HepG2 (cell line): ENCODE results near the gene COQ9. TPM values are rescaled to one million over a fixed set of nuclear protein-coding genes. Genes with fewer than 3 reads are reported as not detected.

ENCODE experiments used
- ATM ChIP-seq: fragments of 450-650 bp; IDR thresholded peaks from 2 replicates; pipeline ENCODE4 v1.7.1; 2017; ENCODE audit warnings: mild to moderate bottlenecking, borderline replicate concordance
- CBX2 ChIP-seq, 2 experiments: fragments of 200-600 bp in 1 of 2; sonication (generic); formaldehyde crosslinking in 1 of 2; IDR thresholded peaks; 2 replicates each; pipeline versions ENCODE4 v1.7.0 to v1.8.1; 2018 to 2022; ENCODE audit warnings: low read depth in 2 of 2, low read length in 1 of 2, mild to moderate bottlenecking in 1 of 2, missing genetic modification reagents in 1 of 2
- CREM ChIP-seq, 2 experiments: sonication (generic) in 1 of 2; formaldehyde crosslinking in 1 of 2; IDR thresholded peaks; 2 replicates each; pipeline versions ENCODE4 v1.4.0 to v1.6.1; 2016 to 2020; ENCODE audit warnings: antibody characterized with exemption in 1 of 2, mild to moderate bottlenecking in 1 of 2, missing genetic modification reagents in 1 of 2
- CTCF ChIP-seq: sonication (generic); formaldehyde crosslinking; IDR thresholded peaks from 2 replicates; pipeline ENCODE4 v1.5.0; 2020; ENCODE audit warnings: mild to moderate bottlenecking, missing genetic modification reagents, moderate library complexity
- HOXA9 ChIP-seq: sonication (generic); formaldehyde crosslinking; IDR thresholded peaks from 2 replicates; pipeline ENCODE4 v1.8.1; 2022; ENCODE audit warnings: missing genetic modification reagents, mild to moderate bottlenecking, moderate library complexity, borderline replicate concordance
- KLF12 ChIP-seq: sonication (generic); formaldehyde crosslinking; IDR thresholded peaks from 2 replicates; pipeline ENCODE4 v1.4.0; 2020; ENCODE audit warnings: missing genetic modification reagents, borderline replicate concordance
- MTERF4 ChIP-seq: sonication (generic); formaldehyde crosslinking; IDR thresholded peaks from 2 replicates; pipeline ENCODE4 v1.8.0; 2023; ENCODE audit warnings: mild to moderate bottlenecking, missing genetic modification reagents
- MXI1 ChIP-seq: IDR thresholded peaks from 3 replicates; pipeline ENCODE4 v1.6.1; 2012; ENCODE audit warnings: low read depth, low read length, inconsistent platforms, borderline replicate concordance
- RFX5 ChIP-seq: IDR thresholded peaks from 2 replicates; pipeline ENCODE4 v1.6.1; 2011; ENCODE audit warnings: low read depth, low read length, improper control_type of control experiment
- RNF2 ChIP-seq: fragments of 450-650 bp; conservative IDR thresholded peaks from 2 replicates; pipeline ENCODE4 v1.6.1; 2016; ENCODE audit warnings: low read depth
- SIX4 ChIP-seq: sonication (generic); formaldehyde crosslinking; IDR thresholded peaks from 2 replicates; pipeline ENCODE4 v1.4.0; 2020; ENCODE audit warnings: missing genetic modification reagents
- SRY ChIP-seq: sonication (generic); formaldehyde crosslinking; IDR thresholded peaks from 2 replicates; pipeline ENCODE4 v1.8.0; 2022; ENCODE audit warnings: mild to moderate bottlenecking, missing genetic modification reagents
- TBL1XR1 ChIP-seq: fragments of 150-350 bp; IDR thresholded peaks from 2 replicates; pipeline ENCODE4 v1.6.1; 2014; ENCODE audit warnings: borderline replicate concordance, low read length; ENCODE audit not compliant: partially characterized antibody
- TOE1 ChIP-seq: sonication (generic); formaldehyde crosslinking; IDR thresholded peaks from 2 replicates; pipeline ENCODE4 v1.4.0; 2020; ENCODE audit warnings: mild to moderate bottlenecking, missing genetic modification reagents
- ZFP36 ChIP-seq: fragments of 150-350 bp; IDR thresholded peaks from 2 replicates; pipeline ENCODE4 v1.6.1; 2018; ENCODE audit warnings: borderline replicate concordance, low read length, low read depth; ENCODE audit not compliant: partially characterized antibody
- ZMYM4 ChIP-seq: sonication (generic); formaldehyde crosslinking; IDR thresholded peaks from 2 replicates; pipeline ENCODE4 v1.8.1; 2023; ENCODE audit warnings: mild to moderate bottlenecking, missing genetic modification reagents
- ZNF33A ChIP-seq: sonication (generic); formaldehyde crosslinking; IDR thresholded peaks from 2 replicates; pipeline ENCODE4 v1.5.1; 2020; ENCODE audit warnings: missing genetic modification reagents, mild to moderate bottlenecking, moderate library complexity, borderline replicate concordance
- ZNF562 ChIP-seq: sonication (generic); formaldehyde crosslinking; IDR thresholded peaks from 2 replicates; pipeline ENCODE4 v1.8.0; 2022; ENCODE audit warnings: missing genetic modification reagents, borderline replicate concordance
- ZNF569 ChIP-seq: sonication (generic); formaldehyde crosslinking; IDR thresholded peaks from 2 replicates; pipeline ENCODE4 v1.5.0; 2020; ENCODE audit warnings: mild to moderate bottlenecking, missing genetic modification reagents, moderate library complexity, borderline replicate concordance
- ZNF639 ChIP-seq: conservative IDR thresholded peaks from 2 replicates; pipeline ENCODE4 v1.6.1; 2018; ENCODE audit warnings: missing genetic modification reagents
- ZSCAN22 ChIP-seq: sonication (generic); formaldehyde crosslinking; IDR thresholded peaks from 2 replicates; pipeline ENCODE4 v1.4.0; 2020; ENCODE audit warnings: mild to moderate bottlenecking, missing genetic modification reagents
- polyA plus RNA-seq, 8 experiments: library from polyadenylated mRNA; depleted of rRNA in 3 of 8; stranded (reverse) in 7 of 8; unstranded in 1 of 8; fragments of >200 nt; fragmentation: Illumina TruSeq in 4 of 8; extraction: Trizol in 4 of 8; gene quantifications; 2 replicates each; pipeline versions ENCODE4 v1.2.1 to v1.2.3, GENCODE V29; 2011 to 2016; ENCODE audit warnings: low read depth in 4 of 8, missing spikeins in 1 of 8, mixed read lengths in 1 of 8; ENCODE audit not compliant: insufficient read depth in 1 of 8
- total RNA-seq, 5 experiments: library from RNA; depleted of rRNA; stranded (reverse); fragments of >200 nt; fragmentation: Illumina TruSeq; extraction: Trizol; gene quantifications; 2 replicates each; pipeline ENCODE4 v1.2.3, GENCODE V29; 2016; ENCODE audit warnings: low read depth in 1 of 5
- TF ChIP-seq, protein P1 (sequence below): fragments of 450-650 bp; IDR thresholded peaks from 2 replicates; pipeline ENCODE4 v1.6.1; 2016

COQ9 gene
- total and polyA plus RNA-seq, 2 of the 13 experiments (the other 11 are each of a cell fraction or from before 2014, with no cell fraction given): 57.5 to 108 TPM

- TF ChIP-seq, protein P1, sequence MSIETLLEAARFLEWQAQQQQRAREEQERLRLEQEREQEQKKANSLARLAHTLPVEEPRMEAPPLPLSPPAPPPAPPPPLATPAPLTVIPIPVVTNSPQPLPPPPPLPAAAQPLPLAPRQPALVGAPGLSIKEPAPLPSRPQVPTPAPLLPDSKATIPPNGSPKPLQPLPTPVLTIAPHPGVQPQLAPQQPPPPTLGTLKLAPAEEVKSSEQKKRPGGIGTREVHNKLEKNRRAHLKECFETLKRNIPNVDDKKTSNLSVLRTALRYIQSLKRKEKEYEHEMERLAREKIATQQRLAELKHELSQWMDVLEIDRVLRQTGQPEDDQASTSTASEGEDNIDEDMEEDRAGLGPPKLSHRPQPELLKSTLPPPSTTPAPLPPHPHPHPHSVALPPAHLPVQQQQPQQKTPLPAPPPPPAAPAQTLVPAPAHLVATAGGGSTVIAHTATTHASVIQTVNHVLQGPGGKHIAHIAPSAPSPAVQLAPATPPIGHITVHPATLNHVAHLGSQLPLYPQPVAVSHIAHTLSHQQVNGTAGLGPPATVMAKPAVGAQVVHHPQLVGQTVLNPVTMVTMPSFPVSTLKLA: peak; percentile 6; the same call in 1 of the 2 replicates
- TF ChIP-seq ZMYM4 (CRISPR knock-in tag): peak; percentile 67
- TF ChIP-seq ZFP36: no peak
- no peak for TF ChIP-seq HOXA9 (CRISPR knock-in tag)
- TF ChIP-seq ZSCAN22: no peak
- no peak for TF ChIP-seq KLF12 (CRISPR knock-in tag)
- TF ChIP-seq TBL1XR1: no peak
- no peak for TF ChIP-seq RFX5
- TF ChIP-seq ZNF639 (CRISPR knock-in tag): no peak
- TF ChIP-seq CREM (IDR thresholded peaks at IDR 0.05): peak; percentile 76
- no peak for TF ChIP-seq CREM (CRISPR knock-in tag; IDR thresholded peaks at IDR 0.05)
- peak; percentile 62; the same call in 1 of the 3 replicates for TF ChIP-seq MXI1
- TF ChIP-seq SIX4 (CRISPR knock-in tag): no peak
- peak; percentile 50; the same call in 1 of the 2 replicates for TF ChIP-seq SRY
- TF ChIP-seq MTERF4 (CRISPR knock-in tag): no peak
- TF ChIP-seq RNF2: no peak
- no peak for TF ChIP-seq ZNF569 (CRISPR knock-in tag)
- TF ChIP-seq TOE1: no peak
- TF ChIP-seq ZNF33A (CRISPR knock-in tag): 0 out of 2 replicates have a peak, but pooled peaks have one; percentile 74
- no peak for TF ChIP-seq ATM
- no peak for TF ChIP-seq ZNF562 (CRISPR knock-in tag)
- no peak for TF ChIP-seq CBX2 (IDR thresholded peaks at IDR 0.05; ENCODE audit: low read depth, low read length)
- no peak for TF ChIP-seq CBX2 (CRISPR knock-in tag; IDR thresholded peaks at IDR 0.05; ENCODE audit: low read depth)
- TF ChIP-seq CTCF: peak; percentile 34
These were observed 24.8 kb downstream of the COQ9 start (continued) for GRCh38 chr16:57471852-57472664.
